Measurements from ENCODE around the gene TASL. TPM values are rescaled to one million over a fixed set of nuclear protein-coding genes. Genes with fewer than 3 reads are reported as not detected.

The TASL gene
- total RNA-seq, 2 experiments from 2014 or later, result 1.7 to 2.2 TPM

DNA sequence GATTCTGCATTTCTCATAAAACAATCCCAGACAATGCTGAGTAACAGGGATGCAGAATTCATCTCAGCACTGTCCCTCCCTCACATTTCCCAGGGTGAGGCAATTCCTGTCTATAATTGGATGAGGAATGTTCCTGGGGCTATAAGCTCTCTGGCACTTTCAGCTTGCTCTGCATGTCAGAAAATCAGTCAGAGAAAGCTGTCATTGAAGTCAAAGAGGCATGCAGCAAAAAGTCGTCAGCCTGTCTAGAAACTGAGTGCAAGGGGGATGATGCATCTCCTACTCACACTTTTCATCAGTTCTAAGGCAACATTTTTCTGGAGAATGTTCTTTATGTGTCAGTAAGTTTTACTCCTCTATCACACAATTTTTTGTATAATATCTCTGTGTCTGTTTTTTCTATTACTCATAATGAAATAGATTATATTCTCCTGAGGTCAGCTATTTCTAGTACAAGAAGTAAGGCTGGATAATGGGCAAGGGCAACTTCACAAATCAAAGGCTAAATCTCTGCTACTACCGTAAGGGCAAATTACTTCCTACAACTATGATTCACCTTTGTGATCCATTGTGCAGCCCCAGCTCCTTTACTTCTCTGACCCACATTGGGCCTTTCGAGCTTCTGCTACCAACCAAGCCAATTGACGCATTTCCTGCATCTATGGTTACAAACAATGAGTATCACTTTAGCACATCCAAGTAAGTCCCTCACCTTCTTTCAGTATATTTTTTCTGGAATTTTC is 56.0 kb downstream of the TASL start:
- ATAC-seq, result no peak
- Mint-ChIP-seq H3K4me3 (no peak overlapping the region), H3K27me3 (no peaks in the 10 kb centered on the region), H3K9me3 (ENCODE audit: low read depth) (no peaks in the 10 kb centered on the region), H3K4me1 (no peaks in the 10 kb centered on the region), H3K36me3 (ENCODE audit: low read depth) (no peaks in the 10 kb centered on the region), H3K27ac (no peak overlapping the region)
- no peak for DNase-seq
- intact Hi-C loops (cut with DNase I, micrococcal nuclease), result no loop called here
- ChIA-PET CTCF (interaction anchor here (0.5 kb wide), 1 partner anchor 28 kb away, joined by 3 read pairs; no protein-coding TSS in a partner anchor), POLR2A (no interaction called here)

DNA sequence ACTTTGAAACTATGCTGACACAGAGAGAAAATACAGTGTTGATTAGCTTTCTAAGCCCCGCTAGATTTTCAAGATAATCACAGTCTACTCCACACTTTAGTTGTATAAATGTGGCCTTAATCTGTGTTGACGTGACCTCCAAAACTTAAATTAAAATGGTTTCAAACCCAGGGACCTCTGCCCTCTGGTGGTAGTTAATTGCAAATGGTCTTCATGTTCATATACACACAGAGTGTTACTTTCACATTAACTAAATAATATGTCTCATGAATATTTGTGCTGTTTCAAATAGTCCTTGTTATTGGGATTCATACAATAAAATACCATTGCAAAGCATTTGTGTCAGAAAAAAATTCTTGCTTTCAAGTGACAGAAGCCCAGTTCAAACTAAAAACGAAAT is 64.3 kb downstream of the TASL start:
- Mint-ChIP-seq H3K27ac (no peak overlapping the region), H3K36me3 (ENCODE audit: low read depth) (no peaks in the 10 kb centered on the region), H3K4me3 (no peak overlapping the region), H3K9me3 (ENCODE audit: low read depth) (no peaks in the 10 kb centered on the region), H3K4me1 (no peaks in the 10 kb centered on the region), H3K27me3 (no peaks in the 10 kb centered on the region)
- intact Hi-C loops (cut with DNase I, micrococcal nuclease), result no loop called here
- ChIA-PET CTCF (interaction anchor here (0.5 to 0.8 kb wide), 2 partner anchors 9 to 11 kb away, joined by 3 to 5 read pairs; no protein-coding TSS in a partner anchor), POLR2A (no interaction called here)
- DNase-seq (no peak), ATAC-seq (no peak)

Other genes starting within 250 kb of the TASL start
- gene GK, start 75.7 kb upstream of the TASL start, total RNA-seq, result 100 to 1,000 TPM in 1 of 2 experiments, 10 to 100 TPM in 1; 77.8 to 106 TPM